AG20443 (cell line): Measurements from ENCODE around the gene KMO.

Experiments
- DNase-seq: peaks from one replicate; pipeline ENCODE4 v3.0.0; 2012; ENCODE audit warnings: low spot score, mixed read lengths

The KMO gene

DNA sequence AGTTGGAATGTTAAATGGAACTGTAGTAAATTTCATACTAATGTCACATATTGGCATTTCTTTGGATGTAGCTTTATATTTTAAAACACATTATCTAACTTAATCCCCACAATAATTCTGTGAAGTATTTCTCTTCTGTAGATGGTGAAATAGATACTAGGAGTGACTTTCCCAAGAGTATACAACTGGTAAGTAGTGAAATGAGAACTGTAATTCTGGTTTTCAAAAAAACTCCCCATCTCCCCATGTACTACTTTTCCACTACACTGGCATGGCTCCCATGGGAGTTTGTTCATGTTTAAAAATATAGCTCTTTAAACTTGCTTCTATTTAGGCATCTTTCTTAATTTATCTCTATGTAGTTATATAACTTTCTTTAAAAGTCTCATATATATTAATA lies 97.8 kb downstream of the KMO start:
- no peak for DNase-seq

DNA sequence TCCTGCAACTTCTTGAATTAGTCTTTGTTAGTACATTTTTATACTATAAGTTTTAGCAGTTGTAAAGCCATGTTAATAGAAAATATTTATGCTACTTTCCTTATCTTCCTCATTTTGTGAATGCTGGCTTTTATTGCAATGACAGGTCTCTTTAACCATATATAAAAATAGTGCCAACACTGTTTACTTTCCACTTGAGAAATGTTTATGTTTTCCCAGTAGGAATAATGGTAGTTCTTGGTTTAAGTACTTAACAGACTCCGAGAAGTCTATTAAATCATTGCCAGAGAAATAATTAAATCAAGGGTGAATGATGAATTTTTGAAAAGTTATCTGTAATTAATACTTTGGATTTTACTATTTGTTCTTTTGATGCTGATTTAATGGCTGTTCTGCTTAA lies 98.3 kb downstream of the KMO start:
- DNase-seq: no peak

DNA sequence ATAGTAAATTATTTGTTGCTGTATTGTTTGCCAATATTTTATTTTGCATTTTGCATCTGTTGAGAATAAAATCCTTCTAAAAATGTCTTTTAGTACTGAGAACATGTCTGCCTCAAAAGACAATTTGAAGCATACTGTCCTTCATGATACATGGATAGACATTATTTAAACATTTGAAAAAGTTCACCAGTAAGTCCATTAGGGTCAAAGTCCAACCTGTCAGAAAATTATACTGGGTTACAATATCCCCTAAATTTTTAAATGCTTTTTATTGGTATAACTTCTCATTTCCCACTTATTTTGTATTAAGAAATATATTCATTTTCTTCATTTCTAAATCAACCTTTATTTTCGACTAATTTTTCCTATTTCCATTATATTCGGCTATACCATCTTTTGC lies 98.7 kb downstream of the KMO start:
- no peak for DNase-seq

DNA sequence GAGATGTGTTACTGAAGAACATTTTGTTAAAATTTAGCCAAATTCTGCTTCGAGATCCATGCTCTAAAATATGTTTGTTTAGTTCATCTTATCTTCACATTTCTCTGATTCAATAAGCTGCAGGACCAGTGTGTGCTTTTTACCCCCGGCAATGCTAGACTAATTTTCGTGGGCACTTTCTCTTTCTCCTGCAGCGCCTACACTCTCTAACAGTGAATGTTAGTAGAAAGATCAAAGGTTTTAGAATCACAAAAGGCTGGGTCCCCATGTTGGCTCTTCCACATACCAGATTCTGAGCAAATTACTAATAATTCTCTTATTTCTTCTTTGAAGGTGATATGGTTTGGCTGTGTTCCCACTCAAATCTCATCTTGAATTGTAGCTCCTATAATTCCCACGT lies 99.5 kb downstream of the KMO start:
- no peak for DNase-seq

DNA sequence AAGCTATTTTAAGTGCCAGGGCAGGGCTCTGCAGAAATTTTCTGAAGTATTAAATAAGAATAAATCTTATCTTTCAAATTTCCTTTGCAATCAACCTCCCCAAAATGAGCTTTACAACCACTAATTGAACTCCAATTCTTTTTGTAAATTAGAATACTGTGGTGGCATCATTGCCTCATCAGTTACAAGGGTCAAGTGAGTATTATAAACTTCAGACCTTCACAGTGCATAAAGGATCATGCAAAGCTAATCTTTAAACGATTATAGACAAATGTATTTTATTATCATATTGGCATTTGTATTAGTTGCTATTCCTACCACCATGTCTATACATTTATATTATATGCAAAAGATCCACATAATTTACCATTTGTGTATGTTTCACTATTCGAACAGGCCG lies 100.8 kb downstream of the KMO start:
- DNase-seq: no peak

DNA sequence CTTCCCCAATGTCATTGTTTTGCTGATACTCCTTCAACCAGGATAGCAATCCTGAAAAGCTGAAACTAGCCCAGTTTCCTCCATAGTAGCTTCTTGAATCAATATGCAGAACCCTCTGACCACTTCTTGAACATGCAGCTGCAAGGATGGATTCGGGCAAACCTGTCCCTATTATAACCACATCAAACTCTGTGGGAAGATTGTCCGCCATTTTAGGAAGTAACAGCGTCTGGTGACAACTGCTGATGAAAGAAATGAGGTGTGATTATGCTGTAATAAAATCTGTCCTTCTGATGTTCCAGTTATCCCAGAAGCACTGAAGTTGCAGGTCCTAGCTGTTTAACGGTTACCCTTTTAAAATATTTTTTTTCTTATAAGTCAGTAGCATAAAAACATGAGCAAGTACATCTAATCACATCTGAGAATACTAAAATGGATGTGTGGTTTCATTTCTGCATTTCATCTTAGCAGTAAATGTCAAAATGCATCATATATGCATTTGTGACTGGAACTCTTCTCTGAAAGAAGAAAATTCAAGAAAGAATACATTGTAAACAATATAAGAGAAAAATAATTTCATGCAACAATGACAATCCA lies 103.5 kb downstream of the KMO start:
- DNase-seq: no peak

DNA sequence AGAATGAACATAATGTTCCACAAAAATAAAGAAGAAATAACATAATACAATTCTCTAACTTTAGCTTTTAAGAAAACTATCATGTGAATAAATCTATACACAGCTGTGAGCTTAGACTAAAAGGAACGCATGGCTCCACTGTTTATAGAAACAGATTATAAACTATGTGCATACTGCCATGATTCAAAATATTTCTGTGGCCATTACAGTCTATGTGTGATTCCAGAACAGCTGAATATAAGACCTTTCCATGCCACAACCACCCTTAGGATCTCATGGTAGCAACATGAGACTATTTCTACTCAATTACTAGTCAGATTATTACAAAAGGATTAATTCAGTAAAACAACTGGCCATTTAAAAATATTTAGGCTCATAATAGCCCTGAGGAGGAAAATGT lies 104.1 kb downstream of the KMO start:
- no peak for DNase-seq

DNA sequence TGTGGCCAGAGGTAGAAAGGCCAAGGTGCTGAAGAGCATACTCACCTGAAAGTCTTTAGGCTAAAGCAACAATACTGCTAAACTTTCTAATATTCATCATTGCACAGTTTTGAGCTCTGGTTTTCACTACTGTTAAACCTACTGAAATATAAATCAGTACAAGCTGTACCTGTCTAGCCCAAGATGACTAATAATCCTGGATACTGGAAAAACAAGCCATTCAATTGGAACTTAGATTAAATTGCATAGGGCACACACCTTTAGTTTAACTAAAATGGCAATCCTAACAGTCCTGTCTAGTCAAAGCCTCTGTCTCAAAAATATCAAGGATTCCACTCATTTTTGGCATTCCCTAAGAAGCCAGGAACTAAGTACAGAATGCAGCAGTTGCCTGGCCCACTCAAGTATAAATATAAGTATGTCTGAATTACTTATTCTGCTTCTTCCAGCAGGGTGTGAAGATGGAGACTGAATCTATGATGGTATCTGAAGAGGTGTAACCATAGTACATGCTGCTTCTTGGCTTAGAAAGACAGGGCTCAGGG lies 104.9 kb downstream of the KMO start:
- DNase-seq: no peak

DNA sequence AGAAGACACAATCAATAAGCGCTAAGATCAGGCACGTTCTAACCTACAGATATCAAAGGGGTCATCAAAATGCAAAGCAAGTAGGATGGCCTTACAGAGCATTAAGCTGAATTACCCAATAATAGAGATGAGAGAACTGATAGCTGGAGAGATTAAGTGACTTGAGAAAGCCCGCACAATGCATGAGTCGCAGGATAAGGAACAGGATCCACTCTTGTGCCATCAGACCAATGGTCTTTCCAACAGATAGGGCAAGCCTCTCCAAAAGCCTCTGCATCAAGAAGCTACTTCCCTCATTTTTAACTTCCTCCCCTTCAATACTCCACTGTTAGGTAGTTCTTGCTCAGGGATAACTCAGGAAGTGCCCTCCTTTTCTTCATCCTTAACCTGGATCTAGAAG lies 105.4 kb downstream of the KMO start:
- no peak for DNase-seq

DNA sequence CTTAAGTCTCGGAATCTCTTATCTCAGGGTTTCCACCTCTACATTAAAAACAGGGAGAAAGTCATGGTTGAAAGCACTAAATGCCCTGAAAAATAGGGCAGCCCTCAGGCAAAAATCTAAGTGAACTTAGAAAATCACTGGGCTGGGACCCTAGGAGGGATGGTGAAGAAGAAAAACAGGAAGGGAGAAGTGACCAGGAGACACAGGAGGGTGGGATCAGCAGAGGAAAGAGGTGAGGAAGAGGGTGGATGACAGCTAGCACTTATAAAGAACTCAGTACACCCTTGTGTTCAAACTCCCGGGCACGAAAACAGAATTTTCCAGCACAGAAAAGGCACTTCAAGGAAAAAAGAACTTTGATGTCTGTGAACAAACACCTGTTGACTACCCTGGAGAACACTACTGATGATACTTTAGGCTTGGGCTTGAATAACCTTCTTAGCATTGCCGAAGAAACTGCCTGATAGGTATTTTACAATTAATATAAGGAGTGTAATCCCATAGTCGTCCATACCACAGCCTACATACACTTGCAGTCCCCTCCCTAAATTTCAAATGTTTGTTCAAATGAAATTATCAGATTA lies 106.0 kb downstream of the KMO start:
- no peak for DNase-seq

DNA sequence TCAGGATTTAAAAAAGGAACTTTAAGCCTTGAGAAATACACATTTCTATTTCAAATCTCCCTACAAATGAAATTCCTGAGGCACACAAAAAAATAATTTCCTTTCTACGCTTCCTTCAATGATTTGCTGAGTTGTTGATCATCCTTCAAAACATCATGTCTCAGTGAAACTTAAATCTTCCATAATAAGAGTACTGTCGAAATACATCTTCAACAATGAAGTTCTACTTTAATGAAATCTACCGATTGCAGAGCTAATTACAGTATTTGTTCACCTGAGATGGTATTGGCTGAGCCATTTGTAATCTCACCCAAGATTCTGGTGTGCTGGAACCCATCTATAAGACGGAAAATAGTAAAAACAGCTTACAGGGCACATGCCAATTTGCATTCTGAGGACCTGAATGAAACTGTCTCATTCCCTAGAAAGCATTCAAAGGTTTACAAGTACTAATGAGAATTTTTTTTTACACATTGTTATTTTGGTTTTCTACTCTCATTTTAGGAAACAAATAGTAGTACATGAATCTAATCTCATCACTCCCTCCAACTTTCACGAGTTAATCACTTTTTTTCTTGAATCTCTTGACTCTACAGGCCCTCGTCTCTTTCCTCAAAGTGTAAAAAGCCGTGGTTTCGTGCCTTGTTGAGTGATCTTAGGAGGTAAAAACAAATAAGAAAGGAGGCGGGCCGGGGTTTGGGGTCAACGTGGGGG lies 106.9 kb downstream of the KMO start:
- no peak for DNase-seq

DNA sequence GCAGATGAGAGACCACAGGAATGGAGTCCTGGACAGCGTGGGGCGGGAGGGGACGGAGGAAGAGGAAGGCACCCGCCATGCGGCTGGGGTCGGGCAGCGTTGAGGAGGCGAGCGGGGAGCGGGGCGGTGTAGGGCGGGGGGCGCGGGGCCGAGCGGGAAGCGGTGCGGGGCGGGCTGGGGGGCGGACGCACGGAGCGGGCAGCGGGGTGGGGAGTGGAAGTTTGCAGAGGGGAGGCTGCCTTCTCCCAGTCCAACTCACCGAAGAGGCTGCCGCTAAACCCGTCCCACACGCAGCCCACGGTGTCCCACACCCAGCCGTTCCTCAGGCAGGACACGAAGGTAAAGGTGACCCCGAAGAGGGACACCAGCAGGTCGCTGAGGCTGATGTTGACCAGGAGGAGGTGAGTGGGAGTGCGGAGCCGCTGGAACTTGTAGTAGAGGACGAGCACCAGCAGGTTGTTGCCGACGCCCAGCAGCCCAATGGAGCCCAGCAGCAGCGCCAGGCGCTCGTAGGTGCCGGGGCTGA lies 107.5 kb downstream of the KMO start:
- DNase-seq: peak; percentile 49

DNA sequence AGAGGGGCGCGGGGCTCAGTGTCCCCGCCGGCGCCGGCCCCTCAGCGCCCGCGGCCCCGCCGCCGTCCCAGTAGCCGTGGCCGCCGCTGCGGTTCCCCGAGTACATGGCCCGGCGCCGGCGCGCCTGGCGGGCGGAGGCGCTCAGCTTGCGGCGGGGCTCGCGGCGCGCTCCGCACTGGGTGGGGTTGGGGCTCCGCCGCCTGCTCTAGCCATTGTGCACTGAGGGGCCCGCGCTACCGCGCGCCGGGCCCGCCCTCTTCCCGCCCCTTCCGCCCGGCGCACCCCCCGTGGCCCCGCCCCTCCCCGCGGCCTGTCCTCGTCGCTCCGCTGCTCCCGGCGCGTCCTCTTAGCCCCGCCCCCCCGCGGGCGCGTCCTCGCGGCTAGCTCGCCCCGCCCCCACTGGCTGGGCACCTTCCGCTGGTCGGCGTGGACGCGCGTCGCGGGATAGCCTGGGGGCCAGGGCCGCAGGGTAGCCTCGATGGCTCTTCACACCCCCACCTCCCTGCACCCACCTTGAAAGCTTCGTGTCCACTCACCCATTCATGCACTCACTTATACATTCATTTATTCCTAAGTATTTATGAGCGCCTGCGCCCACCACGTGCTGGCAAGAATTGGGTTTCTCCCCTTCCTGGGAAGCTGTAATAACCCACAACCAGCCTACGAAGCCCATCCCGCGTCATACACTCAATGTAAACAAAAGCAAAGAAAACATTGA lies 108.1 kb downstream of the KMO start, which contains the start of the genes CHML and OPN3:
Gene CHML (minus strand): TSS at position 221 of the 718 bp plus-strand sequence. CDS start 4,603 bp downstream, outside the sequence.
Gene OPN3 (minus strand): TSS at position 221 of the 718 bp plus-strand sequence. CDS start 115 bp downstream, at position 106.
- DNase-seq: peak; percentile 99

DNA sequence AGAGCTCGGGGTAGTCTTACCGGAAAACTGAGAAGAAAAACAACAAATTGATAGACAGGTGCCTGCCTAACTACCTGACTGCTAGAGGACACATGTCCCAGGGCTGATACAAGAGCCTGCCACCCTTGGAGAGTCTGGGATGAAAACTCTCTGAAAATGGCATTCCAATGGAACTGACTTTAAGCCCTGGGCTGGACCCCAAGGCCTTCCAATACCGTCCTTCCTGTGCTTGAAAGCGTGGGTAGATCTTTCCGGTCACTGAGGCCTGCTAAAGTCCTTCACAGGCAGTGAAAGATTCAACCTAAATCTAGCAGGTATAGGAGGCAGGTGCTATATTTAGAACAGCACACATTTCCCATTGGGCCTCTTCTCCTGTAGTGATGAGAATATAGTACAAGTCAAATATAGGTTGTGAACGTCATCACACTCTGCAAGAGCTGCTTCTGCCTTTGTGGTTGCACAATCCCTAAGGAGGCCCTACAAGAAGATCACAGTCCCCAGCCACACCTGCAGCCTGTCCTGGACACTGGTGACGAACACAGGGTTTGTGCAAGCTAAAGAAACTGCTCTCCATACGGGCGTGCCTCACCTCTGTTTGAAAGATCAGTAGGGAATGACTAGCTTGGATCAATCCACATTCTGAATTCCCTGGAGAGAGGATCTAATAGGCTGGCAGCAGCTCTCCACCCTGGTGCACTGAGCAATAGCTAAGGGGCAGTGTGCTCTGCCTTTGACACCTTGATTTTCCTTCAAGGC lies 108.9 kb downstream of the KMO start:
- no peak for DNase-seq

DNA sequence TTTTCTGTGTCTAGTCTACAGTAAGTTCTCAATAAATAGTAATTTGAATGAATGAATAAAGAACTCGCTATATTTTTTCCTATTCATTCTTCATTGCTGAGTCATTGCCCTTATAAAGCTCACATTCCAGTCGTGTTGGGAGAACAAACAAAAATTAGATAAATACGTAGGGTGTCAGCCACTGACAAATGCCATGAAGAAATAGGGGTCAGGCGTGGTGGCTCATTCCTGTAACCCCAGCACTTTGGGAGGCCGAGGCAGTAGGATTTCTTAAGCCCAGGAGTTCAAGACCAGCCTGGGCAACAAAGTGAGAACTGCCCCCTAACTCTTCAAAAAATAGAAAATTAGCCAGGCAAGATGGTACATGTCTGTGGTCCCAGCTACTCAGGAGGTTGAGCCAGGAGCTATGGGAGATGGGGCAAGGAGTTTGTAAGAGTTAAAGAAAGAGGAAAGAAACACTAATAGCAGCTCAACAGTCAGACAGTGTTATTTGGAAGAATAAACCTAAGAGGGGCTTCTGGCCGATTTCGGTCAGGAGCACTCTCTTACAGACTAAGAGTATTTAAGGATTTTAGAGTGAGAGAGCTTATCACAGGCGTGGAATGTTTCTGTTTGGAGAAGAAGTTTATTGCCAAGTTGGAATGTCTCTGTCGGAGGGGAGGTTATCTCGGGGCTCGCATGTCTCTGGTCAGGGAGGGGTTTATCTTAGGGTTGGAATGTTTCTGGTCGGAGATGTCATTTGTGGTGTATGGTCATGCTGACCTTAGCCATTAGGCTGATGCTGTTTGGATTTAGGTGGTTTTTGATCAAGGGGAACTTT lies 109.8 kb downstream of the KMO start:
- DNase-seq: peak; percentile 45

DNA sequence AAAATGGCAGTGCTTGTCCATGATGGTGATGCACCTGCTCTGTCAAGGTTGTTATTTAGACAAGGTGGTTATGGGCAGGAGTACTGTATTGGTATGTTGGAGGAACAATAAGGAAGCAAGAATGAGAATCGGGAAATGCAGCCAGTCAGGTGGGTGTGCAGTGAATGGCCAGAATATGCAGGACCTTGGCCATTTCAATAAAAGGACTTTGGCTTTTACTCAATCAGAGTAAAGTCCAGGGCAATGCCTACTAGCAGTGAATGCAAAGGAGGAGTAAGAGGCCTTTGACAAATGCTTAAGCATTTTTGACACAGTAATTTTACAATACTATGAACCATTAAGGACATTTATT lies 110.4 kb downstream of the KMO start:
- DNase-seq: no peak

DNA sequence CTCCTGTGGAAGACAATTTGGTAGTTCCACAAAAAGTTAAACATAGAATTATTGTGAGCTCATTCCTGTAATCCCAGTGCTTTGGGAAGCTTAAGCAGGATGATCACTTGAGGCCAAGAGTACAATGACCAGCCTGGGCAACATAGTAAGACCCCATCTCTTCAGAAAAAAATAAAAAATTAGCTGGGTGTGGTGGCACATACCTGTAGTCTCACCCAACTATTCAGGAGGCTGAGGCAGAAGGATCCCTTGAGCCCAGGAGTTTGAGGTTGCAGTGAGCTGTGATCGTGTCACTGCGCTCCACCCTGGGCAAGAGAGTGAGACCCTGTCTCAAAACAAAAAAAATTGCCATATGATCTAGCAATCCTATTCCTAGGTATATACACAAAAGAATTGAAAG lies 112.1 kb downstream of the KMO start:
- no peak for DNase-seq

DNA sequence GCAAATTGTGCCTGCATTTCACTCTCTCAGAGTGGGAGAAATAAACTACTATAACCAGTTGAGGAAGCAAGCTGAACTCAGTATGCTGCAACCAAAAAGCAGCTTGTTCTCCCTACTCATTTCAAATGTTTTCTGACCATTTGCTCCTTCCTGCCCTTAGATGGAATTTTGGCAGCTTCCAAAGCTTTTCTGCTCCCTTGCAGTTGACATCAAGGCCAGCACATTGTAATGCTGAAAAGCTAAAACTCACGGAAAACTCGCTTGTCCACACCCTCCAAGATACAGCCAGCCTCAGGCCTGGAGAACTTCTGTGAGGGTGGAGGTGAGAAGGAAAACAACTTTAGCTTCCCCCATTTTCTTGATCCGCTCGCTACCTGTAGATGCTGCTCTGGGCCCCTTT lies 113.0 kb downstream of the KMO start:
- peak; percentile 13 for DNase-seq
